Naive thymus-derived CD8-positive, alpha-beta T cell (primary cell): ENCODE results near the gene ATP2C1. TPM values are rescaled to one million over a fixed set of nuclear protein-coding genes. Genes with fewer than 3 reads are reported as not detected.

Source experiments
- ATAC-seq, 2 donors: fragments of 150-1000 bp; cut with Tn5 transposase in 1 of 2; sonication (Bioruptor Pico), chemical (Tn5 transposase) in 1 of 2; 1 replicate in 1 of 2; 2 replicates in 1 of 2; pipeline ENCODE4 v1.10.0; 2021; ENCODE audit warnings: mild to moderate bottlenecking in 2 of 2, moderate library complexity in 2 of 2
- POLR2A ChIA-PET: fragments of 350-600 bp; sonication (Branson Sonifier 250); formaldehyde crosslinking; loops from one replicate; lab custom pipeline; 2021; ENCODE audit warnings: antibody characterized with exemption; lab: Charles Lee
- DNase-seq, 10 donors: peaks; one replicate each; pipeline versions ENCODE4 v3.0.0 to v3.0.0-alpha.2; 2020 to 2022
- H3K27ac Mint-ChIP-seq, 10 donors: one replicate each; pipeline ENCODE4 v1.8.0; 2020 to 2022; ENCODE audit warnings: mild to moderate bottlenecking in 10 of 10, mixed read lengths in 10 of 10, moderate library complexity in 4 of 10, inconsistent platforms in 1 of 10
- H3K27me3 Mint-ChIP-seq, 5 donors: one replicate each; pipeline ENCODE4 v1.8.0; 2021 to 2022; ENCODE audit warnings: mixed read lengths in 5 of 5
- H3K36me3 Mint-ChIP-seq, 3 donors: one replicate each; pipeline ENCODE4 v1.8.0; 2020 to 2022; ENCODE audit warnings: mixed read lengths in 3 of 3, mild to moderate bottlenecking in 2 of 3, inconsistent platforms in 1 of 3
- H3K4me1 Mint-ChIP-seq, 4 donors: one replicate each; pipeline ENCODE4 v1.8.0; 2021 to 2022; ENCODE audit warnings: mixed read lengths in 4 of 4
- H3K4me3 Mint-ChIP-seq, 10 donors: one replicate each; pipeline ENCODE4 v1.8.0; 2020 to 2022; ENCODE audit warnings: mild to moderate bottlenecking in 10 of 10, mixed read lengths in 10 of 10, moderate library complexity in 6 of 10, inconsistent platforms in 1 of 10
- H3K9me3 Mint-ChIP-seq, 9 donors: one replicate each; pipeline ENCODE4 v1.8.0; 2020 to 2022; ENCODE audit warnings: mixed read lengths in 9 of 9, mild to moderate bottlenecking in 3 of 9, inconsistent platforms in 1 of 9, moderate library complexity in 1 of 9
- polyA plus RNA-seq, 3 donors: library from polyadenylated mRNA; unstranded; fragments of 300-500 nt; fragmentation: Illumina TruSeq; gene quantifications; one replicate each; pipeline ENCODE4 v1.2.3, GENCODE V29; 2021
- total RNA-seq, 8 experiments: library from RNA in 2 of 8; stranded (reverse) in 2 of 8; gene quantifications; one replicate each; pipeline ENCODE4 v1.2.3 and lab custom pipeline; 2021 to 2026

The ATP2C1 gene
- total and polyA plus RNA-seq, 5 experiments from 2014 or later, result 5.3 to 48.0 (median 9.0) TPM

- Mint-ChIP-seq H3K27ac (peak overlapping the region in 3 of 10 donors; percentile 27 to 64 (median 29)), H3K4me3 (no peak overlapping the region), H3K27me3 (no peaks in the 10 kb centered on the region), H3K36me3 (peaks cover 10 to 82% (median 22%) of the 10 kb centered on the region in 3 donors), H3K9me3 (no peaks in the 10 kb centered on the region), H3K4me1 (peaks cover 0 to 9% (median 2%) of the 10 kb centered on the region in 4 donors)
- POLR2A ChIA-PET, result no interaction called here
- DNase-seq (no peak), ATAC-seq (no peak)
Measured at GRCh38 chr3:131007782-131008181, 113.9 kb downstream of the ATP2C1 start.

GRCh38 chr3:131008326-131008725, 114.4 kb downstream of the ATP2C1 start:
- no peaks in the 10 kb centered on the region for H3K9me3 Mint-ChIP-seq
- DNase-seq, result no peak
- POLR2A ChIA-PET, result no interaction called here
- peaks cover 10 to 84% (median 26%) of the 10 kb centered on the region in 3 donors for H3K36me3 Mint-ChIP-seq
- ATAC-seq, result no peak
- no peak overlapping the region for H3K4me3 Mint-ChIP-seq
- peak overlapping the region in 5 of 10 donors; percentile 36 to 64 (median 48) for H3K27ac Mint-ChIP-seq
- peaks cover 0 to 9% (median 2%) of the 10 kb centered on the region in 4 donors for H3K4me1 Mint-ChIP-seq
- H3K27me3 Mint-ChIP-seq, result no peaks in the 10 kb centered on the region

- H3K4me1 Mint-ChIP-seq, result peaks cover 0 to 5% (median 2%) of the 10 kb centered on the region in 4 donors
- no peaks in the 10 kb centered on the region for H3K9me3 Mint-ChIP-seq
- no peak overlapping the region for H3K4me3 Mint-ChIP-seq
- no peaks in the 10 kb centered on the region for H3K27me3 Mint-ChIP-seq
- peak overlapping the region in 1 of 10 donors; percentile 36 for H3K27ac Mint-ChIP-seq
- peaks cover 8 to 84% (median 26%) of the 10 kb centered on the region in 3 donors for H3K36me3 Mint-ChIP-seq
- POLR2A ChIA-PET, result no interaction called here
- DNase-seq, result no peak
- ATAC-seq, result no peak
Measured at GRCh38 chr3:131009698-131010097, 115.8 kb downstream of the ATP2C1 start.

DNA sequence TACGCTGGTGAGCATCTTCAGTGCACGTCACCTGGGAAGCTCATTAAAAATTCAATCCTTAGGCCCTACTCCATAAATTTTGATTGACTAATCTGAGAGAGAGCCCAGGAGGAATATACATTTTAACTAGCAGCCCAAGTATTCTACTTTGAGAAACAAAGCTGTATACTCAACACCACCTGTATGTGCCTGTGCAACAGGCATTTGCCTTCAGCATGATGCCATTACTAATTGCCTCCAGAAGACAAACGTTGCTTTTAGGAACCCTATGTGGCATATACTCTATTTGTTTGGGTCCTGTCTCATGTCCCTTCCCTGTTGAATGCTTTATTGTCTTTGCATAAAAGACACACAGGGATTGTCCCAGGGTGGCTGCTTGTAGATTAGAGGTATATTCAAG, 125.1 kb downstream of the ATP2C1 start:
- Mint-ChIP-seq H3K4me1 (peaks cover 24 to 63% (median 53%) of the 10 kb centered on the region in 4 donors), H3K27me3 (no peaks in the 10 kb centered on the region)

GRCh38 chr3:131020122-131020693, 126.3 kb downstream of the ATP2C1 start:
- DNase-seq (no peak), ATAC-seq (peak in 1 of 2 donors; percentile 25)
- H3K27ac Mint-ChIP-seq, result peak overlapping the region in 9 of 10 donors; percentile 9 to 82 (median 37)
- H3K27me3 Mint-ChIP-seq, result no peaks in the 10 kb centered on the region
- POLR2A ChIA-PET, result no interaction called here
- H3K4me1 Mint-ChIP-seq, result peaks cover 32 to 73% (median 65%) of the 10 kb centered on the region in 4 donors
- no peaks in the 10 kb centered on the region for H3K9me3 Mint-ChIP-seq
- peaks cover 7 to 67% (median 31%) of the 10 kb centered on the region in 3 donors for H3K36me3 Mint-ChIP-seq
- peak overlapping the region in 9 of 10 donors; percentile 10 to 68 (median 59) for H3K4me3 Mint-ChIP-seq

More for the DNA sequence above, 125.1 kb downstream of the ATP2C1 start:
- no peak for ATAC-seq
- POLR2A ChIA-PET, result no interaction called here
- DNase-seq, result no peak
- Mint-ChIP-seq H3K4me3 (no peak overlapping the region), H3K36me3 (peaks cover 6 to 68% (median 25%) of the 10 kb centered on the region in 3 donors), H3K9me3 (no peaks in the 10 kb centered on the region), H3K27ac (peak overlapping the region in 3 of 10 donors; percentile 4 to 55 (median 37))

DNA sequence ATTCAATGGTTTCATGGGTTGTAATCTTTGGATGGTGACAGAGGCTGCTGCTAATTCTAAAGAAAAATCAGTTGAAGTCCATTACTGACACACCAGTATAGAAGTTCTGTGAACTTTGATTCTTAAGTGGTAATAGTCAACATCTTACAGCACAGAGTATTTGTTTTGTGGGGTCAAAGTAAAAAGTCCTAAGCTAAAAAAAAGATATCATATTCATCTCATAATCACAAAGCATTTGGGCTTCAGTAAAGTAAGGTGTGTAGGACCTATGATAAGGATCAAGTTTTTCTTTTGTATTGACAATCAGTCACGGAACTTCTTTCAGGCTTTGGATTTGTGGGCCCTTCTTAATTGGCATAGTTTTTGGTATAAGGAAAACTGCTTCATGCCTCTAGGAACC, 131.7 kb downstream of the ATP2C1 start:
- peaks cover 33 to 71% (median 65%) of the 10 kb centered on the region in 4 donors for H3K4me1 Mint-ChIP-seq
- no peak for DNase-seq

DNA sequence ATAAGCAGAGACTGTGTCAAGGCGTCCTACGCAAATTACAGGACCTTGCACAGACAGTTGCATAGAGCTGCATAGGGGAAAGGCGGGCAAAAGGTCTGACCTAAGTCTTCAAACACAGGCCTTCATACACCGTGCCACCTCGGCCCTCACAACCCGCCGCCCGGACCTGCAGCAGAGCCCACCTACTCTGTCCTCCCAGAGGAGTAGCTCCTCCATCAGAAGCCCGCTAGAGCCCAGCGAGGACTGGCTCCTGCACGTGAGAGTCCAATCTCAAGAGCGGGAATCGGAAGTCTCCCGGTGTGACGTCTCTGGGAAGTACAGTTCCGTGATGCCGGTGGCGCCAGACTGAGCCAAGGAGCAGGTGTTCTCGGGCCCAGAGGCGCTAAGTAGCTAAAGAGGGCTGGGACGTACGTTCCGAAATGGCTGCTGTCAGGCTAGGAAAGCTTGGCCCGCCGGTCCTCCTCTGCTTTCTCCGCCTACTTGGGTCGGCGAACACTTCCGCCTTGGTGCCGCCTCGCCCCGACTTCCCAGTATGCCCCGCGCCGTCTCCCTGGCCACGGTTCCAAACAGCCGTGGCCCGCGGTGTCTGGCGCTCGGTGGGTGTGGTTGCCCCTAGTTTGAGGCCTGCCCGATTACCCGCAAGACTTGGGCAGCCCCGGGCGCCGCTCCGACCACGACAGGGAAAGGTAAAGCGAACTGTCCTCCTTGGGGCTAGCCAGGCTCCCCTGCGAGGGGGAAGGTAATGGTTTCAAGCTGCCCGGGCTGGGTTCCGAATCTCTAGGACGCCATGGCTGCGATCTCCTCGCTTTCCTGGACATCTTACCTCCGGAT, 132.7 kb downstream of the ATP2C1 start, which contains the start of the genes ASTE1 and NEK11:
ASTE1 (minus strand) TSS at position 505 of the 831 bp plus-strand sequence. CDS start 1,519 bp downstream, outside the sequence.
NEK11 (plus strand) TSS at position 557 of the 831 bp plus-strand sequence. CDS start 2,832 bp downstream, outside the sequence.
- DNase-seq, result peak; percentile 84 to 97 (median 94)
- peak within 1 kb of the TSS; percentile 96 to 99 (median 98) for H3K27ac Mint-ChIP-seq
- H3K4me1 Mint-ChIP-seq, result peaks cover 28 to 61% (median 55%) of the 10 kb centered on the region in 4 donors
- no peaks in the 10 kb centered on the region for H3K27me3 Mint-ChIP-seq
- H3K9me3 Mint-ChIP-seq, result no peaks in the 10 kb centered on the region
- POLR2A ChIA-PET, result interaction anchor here (0.6 to 2.0 kb wide), 9 partner anchors 14 to 1391 kb away, joined by 3 to 24 read pairs (median 4); partner anchors contain the start of genes ATP2C1, DNAJC13 and NUDT16
- peak; percentile 93 to 95 for ATAC-seq
- peak within 1 kb of the TSS; percentile 87 to 96 (median 92) for H3K4me3 Mint-ChIP-seq
- peaks cover 4 to 24% (median 24%) of the 10 kb centered on the region in 3 donors for H3K36me3 Mint-ChIP-seq

More for the DNA sequence above, 131.7 kb downstream of the ATP2C1 start:
- no peaks in the 10 kb centered on the region for H3K27me3 Mint-ChIP-seq
- H3K9me3 Mint-ChIP-seq, result no peaks in the 10 kb centered on the region
- peaks cover 4 to 31% (median 25%) of the 10 kb centered on the region in 3 donors for H3K36me3 Mint-ChIP-seq
- POLR2A ChIA-PET, result interaction anchor here (0.8 to 2.0 kb wide), 4 partner anchors 16 to 278 kb away, joined by 3 to 24 read pairs (median 5); partner anchors contain the start of gene ATP2C1
- H3K27ac Mint-ChIP-seq, result peak overlapping the region; percentile 96 to 99 (median 98)
- no peak for ATAC-seq
- peak overlapping the region; percentile 87 to 96 (median 92) for H3K4me3 Mint-ChIP-seq

DNA sequence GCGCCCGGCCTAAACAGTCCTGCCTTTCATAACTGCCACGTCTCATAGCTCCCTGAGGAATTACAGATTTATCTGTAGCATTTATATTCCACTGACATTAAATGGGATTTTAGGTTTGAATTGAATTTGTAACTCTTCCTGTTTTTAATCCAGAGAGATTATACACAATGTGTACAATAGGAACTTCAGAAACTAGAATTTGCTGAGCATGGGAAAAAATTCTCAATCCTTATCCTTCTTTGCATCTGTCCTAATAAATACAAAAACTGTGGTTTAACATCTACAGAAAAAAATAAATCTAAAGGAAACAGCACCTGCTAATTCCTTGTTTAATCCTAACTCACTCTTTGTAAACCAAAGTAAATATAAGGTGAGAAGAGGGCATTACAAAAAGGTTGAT, 135.0 kb downstream of the ATP2C1 start:
- no peaks in the 10 kb centered on the region for H3K9me3 Mint-ChIP-seq
- no peaks in the 10 kb centered on the region for H3K27me3 Mint-ChIP-seq
- H3K27ac Mint-ChIP-seq, result peak overlapping the region in 7 of 10 donors; percentile 37 to 83 (median 60)
- peaks cover 4 to 14% (median 12%) of the 10 kb centered on the region in 3 donors for H3K36me3 Mint-ChIP-seq
- POLR2A ChIA-PET, result interaction anchor here (0.6 kb wide), 1 partner anchor 13 kb away, joined by 3 read pairs; no protein-coding TSS in a partner anchor
- H3K4me1 Mint-ChIP-seq, result peaks cover 22 to 40% (median 34%) of the 10 kb centered on the region in 4 donors
- H3K4me3 Mint-ChIP-seq, result peak overlapping the region in 1 of 10 donors; percentile 16
- DNase-seq (no peak), ATAC-seq (no peak)

DNA sequence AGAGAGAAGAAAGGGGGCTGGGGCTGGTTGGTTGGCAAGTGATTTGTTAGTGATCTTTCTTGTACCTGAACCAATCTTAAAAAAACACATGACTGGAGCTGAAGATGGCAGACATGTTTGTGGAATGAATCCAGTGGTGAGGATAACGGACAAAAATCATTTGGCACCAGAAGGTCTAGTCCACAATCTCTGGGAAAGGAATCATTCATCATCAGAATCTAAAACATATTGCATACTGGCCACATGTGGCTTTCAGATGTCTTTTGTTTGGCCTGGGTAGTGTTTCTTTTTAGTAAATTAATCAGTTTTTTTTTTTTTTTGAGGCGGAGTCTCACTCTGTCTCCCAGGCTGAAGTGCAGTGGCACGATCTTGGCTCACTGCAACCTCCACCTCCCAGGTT, 137.8 kb downstream of the ATP2C1 start:
- POLR2A ChIA-PET, result no interaction called here
- peak overlapping the region in 1 of 10 donors; percentile 47 for H3K27ac Mint-ChIP-seq
- no peak for ATAC-seq

GRCh38 chr3:131033480-131034080, 139.7 kb downstream of the ATP2C1 start:
- ATAC-seq (peak; percentile 59 to 70), DNase-seq (peak in 5 of 10 donors; percentile 28 to 61 (median 60))
- no peaks in the 10 kb centered on the region for H3K27me3 Mint-ChIP-seq
- no peak overlapping the region for H3K27ac Mint-ChIP-seq
- H3K9me3 Mint-ChIP-seq, result no peaks in the 10 kb centered on the region
- no peaks in the 10 kb centered on the region for H3K36me3 Mint-ChIP-seq
- POLR2A ChIA-PET, result interaction anchor here (1.0 kb wide), 1 partner anchor 9 kb away, joined by 4 read pairs; no protein-coding TSS in a partner anchor
- no peak overlapping the region for H3K4me3 Mint-ChIP-seq
- no peaks in the 10 kb centered on the region for H3K4me1 Mint-ChIP-seq

More for the DNA sequence above, 137.8 kb downstream of the ATP2C1 start:
- H3K36me3 Mint-ChIP-seq, result no peaks in the 10 kb centered on the region
- peaks cover 4 to 12% (median 8%) of the 10 kb centered on the region in 4 donors for H3K4me1 Mint-ChIP-seq
- no peaks in the 10 kb centered on the region for H3K27me3 Mint-ChIP-seq
- no peak for DNase-seq
- no peaks in the 10 kb centered on the region for H3K9me3 Mint-ChIP-seq
- no peak overlapping the region for H3K4me3 Mint-ChIP-seq

GRCh38 chr3:131036200-131036816, 142.4 kb downstream of the ATP2C1 start:
- DNase-seq (no peak), ATAC-seq (no peak)
- H3K4me1 Mint-ChIP-seq, result peaks cover 0 to 11% (median 4%) of the 10 kb centered on the region in 4 donors
- H3K4me3 Mint-ChIP-seq, result no peak overlapping the region
- no peaks in the 10 kb centered on the region for H3K27me3 Mint-ChIP-seq
- POLR2A ChIA-PET, result no interaction called here
- H3K27ac Mint-ChIP-seq, result peak overlapping the region in 1 of 10 donors; percentile 7
- H3K36me3 Mint-ChIP-seq, result peaks cover 0 to 15% (median 9%) of the 10 kb centered on the region in 3 donors
- peaks cover 0 to 13% (median 0%) of the 10 kb centered on the region in 9 donors for H3K9me3 Mint-ChIP-seq
